ENCODE results near the gene CLEC17A.

The CLEC17A gene

GRCh38 chr19:14565765-14566711, 16.8 kb upstream of the CLEC17A start:
- no peak for TF ChIP-seq CTCF (IDR thresholded peaks at IDR 0.05; ENCODE audit: extremely low read depth, missing control alignments)
- DNase-seq (ENCODE audit: low spot score), result no peak

- TF ChIP-seq CTCF (IDR thresholded peaks at IDR 0.05; ENCODE audit: extremely low read depth, missing control alignments), result no peak
Observed at GRCh38 chr19:14566712-14567077, 16.2 kb upstream of the CLEC17A start.

GRCh38 chr19:14567079-14567478, 15.8 kb upstream of the CLEC17A start:
- no peak for TF ChIP-seq CTCF (IDR thresholded peaks at IDR 0.05; ENCODE audit: extremely low read depth, missing control alignments)
- no peak for DNase-seq (ENCODE audit: low spot score)

More at GRCh38 chr19:14566712-14567077, 16.2 kb upstream of the CLEC17A start:
- peak; percentile 5 for DNase-seq (ENCODE audit: low spot score)

- TF ChIP-seq CTCF (IDR thresholded peaks at IDR 0.05; ENCODE audit: extremely low read depth, missing control alignments), result no peak
- DNase-seq (ENCODE audit: low spot score), result no peak
Observed at GRCh38 chr19:14570864-14571527, 11.9 kb upstream of the CLEC17A start.

GRCh38 chr19:14571695-14572490, 11.0 kb upstream of the CLEC17A start, which contains the start of gene NDUFB7:
Gene NDUFB7 (minus strand): TSS chr19:14572066. CDS start chr19:14572000, 66 bp downstream.
- TF ChIP-seq CTCF (IDR thresholded peaks at IDR 0.05; ENCODE audit: extremely low read depth, missing control alignments), result peak; percentile 97

GRCh38 chr19:14575428-14575980, 7.4 kb upstream of the CLEC17A start:
- no peak for DNase-seq (ENCODE audit: low spot score)
- no peak for TF ChIP-seq CTCF (IDR thresholded peaks at IDR 0.05; ENCODE audit: extremely low read depth, missing control alignments)

More at GRCh38 chr19:14571695-14572490, 11.0 kb upstream of the CLEC17A start, which contains the start of gene NDUFB7:
- DNase-seq (ENCODE audit: low spot score), result peak; percentile 88
